Measurements from ENCODE around the gene GOPC.

The GOPC gene

GRCh38 chr6:117512987-117513573 lies 89.2 kb downstream of the GOPC start:
- DNase-seq, result no peak

- DNase-seq, result no peak
Measured at GRCh38 chr6:117512056-117512828, 90.1 kb downstream of the GOPC start.
